ENCODE data around the gene FAAP20. TPM values are rescaled to one million over a fixed set of nuclear protein-coding genes. Genes with fewer than 3 reads are reported as not detected.

FAAP20 gene
- total and polyA plus RNA-seq, 9 of the 15 experiments (the other 6 are each of a cell fraction or from before 2014, with no cell fraction given), result 0.58 to 143 (median 9.9) TPM

DNA sequence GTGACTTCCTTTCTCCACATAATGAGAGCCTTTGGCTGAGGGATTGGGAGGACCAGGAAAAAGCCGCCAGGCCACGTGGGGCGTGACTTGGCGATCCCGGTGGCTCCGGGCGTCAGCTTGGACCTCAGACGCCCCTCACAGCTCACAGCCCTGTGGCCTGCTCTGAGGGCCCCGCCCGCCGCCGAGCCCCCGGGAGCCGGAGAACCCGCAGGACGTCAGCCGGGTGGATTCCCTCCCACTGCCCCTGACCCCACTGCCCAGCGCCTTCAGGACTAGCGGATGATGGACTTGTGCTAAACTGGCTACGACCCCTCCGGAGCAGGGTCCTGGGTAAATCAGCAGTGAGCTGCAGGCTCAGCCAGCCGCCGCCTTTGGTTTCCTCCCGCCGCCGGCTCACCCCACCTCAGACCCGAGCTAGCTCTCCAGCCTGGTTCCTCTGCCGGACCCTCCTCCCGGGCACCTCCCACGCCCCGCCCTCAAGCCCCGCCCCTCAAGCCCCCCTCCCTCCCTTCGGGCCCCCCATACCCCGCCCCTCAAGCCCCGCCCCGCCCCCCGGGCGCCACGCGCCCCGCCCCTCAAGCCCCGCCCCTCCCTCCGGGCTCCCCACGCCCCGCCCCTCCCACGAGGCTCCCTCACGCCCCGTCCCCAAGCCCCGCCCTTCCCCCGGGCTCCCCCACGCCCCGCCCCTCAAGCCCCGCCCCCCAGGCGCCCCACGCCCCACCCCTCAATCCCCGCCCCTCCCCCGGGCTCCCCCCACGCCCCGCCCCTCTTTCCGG is 10.0 kb upstream of the FAAP20 start (continued):
- TF ChIP-seq, protein P1, sequence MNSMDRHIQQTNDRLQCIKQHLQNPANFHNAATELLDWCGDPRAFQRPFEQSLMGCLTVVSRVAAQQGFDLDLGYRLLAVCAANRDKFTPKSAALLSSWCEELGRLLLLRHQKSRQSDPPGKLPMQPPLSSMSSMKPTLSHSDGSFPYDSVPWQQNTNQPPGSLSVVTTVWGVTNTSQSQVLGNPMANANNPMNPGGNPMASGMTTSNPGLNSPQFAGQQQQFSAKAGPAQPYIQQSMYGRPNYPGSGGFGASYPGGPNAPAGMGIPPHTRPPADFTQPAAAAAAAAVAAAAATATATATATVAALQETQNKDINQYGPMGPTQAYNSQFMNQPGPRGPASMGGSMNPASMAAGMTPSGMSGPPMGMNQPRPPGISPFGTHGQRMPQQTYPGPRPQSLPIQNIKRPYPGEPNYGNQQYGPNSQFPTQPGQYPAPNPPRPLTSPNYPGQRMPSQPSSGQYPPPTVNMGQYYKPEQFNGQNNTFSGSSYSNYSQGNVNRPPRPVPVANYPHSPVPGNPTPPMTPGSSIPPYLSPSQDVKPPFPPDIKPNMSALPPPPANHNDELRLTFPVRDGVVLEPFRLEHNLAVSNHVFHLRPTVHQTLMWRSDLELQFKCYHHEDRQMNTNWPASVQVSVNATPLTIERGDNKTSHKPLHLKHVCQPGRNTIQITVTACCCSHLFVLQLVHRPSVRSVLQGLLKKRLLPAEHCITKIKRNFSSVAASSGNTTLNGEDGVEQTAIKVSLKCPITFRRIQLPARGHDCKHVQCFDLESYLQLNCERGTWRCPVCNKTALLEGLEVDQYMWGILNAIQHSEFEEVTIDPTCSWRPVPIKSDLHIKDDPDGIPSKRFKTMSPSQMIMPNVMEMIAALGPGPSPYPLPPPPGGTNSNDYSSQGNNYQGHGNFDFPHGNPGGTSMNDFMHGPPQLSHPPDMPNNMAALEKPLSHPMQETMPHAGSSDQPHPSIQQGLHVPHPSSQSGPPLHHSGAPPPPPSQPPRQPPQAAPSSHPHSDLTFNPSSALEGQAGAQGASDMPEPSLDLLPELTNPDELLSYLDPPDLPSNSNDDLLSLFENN (IDR thresholded peaks at IDR 0.05; ENCODE audit: low read depth in 2 of 2, low read length in 2 of 2), result no peak
- TF ChIP-seq ZNF785 (CRISPR knock-in tag; IDR thresholded peaks at IDR 0.05), result no peak
- no peak for TF ChIP-seq RB1 (IDR thresholded peaks at IDR 0.05; ENCODE audit: low read depth)
- TF ChIP-seq CHD2 (IDR thresholded peaks at IDR 0.05; ENCODE audit: low read depth, low read length), result no peak
- TF ChIP-seq FOXJ2 (tag; IDR thresholded peaks at IDR 0.05), result no peak
- no peak for TF ChIP-seq HDGF (IDR thresholded peaks at IDR 0.05)
- TF ChIP-seq NFATC3 (IDR thresholded peaks at IDR 0.05), result no peak
- TF ChIP-seq ARID2 (IDR thresholded peaks at IDR 0.05), result no peak
- TF ChIP-seq SP1 (CRISPR knock-in tag; IDR thresholded peaks at IDR 0.05), result no peak
- TF ChIP-seq ETS2 (tag; IDR thresholded peaks at IDR 0.05; ENCODE audit: borderline replicate concordance, poor library complexity, severe bottlenecking), result no peak
- TF ChIP-seq PCBP1 (IDR thresholded peaks at IDR 0.05; ENCODE audit: low read depth, low read length, poor library complexity, severe bottlenecking), result no peak
- no peak for TF ChIP-seq MYBL2 (IDR thresholded peaks at IDR 0.05; ENCODE audit: low read depth)
- TF ChIP-seq MYBL2 (CRISPR knock-in tag; IDR thresholded peaks at IDR 0.05; ENCODE audit: borderline replicate concordance), result no peak
- no peak for TF ChIP-seq ETV1 (tag; conservative IDR thresholded peaks at IDR 0.05; ENCODE audit: low read depth)
- TF ChIP-seq ARHGAP35 (IDR thresholded peaks at IDR 0.05; ENCODE audit: partially characterized antibody), result no peak
- no peak for TF ChIP-seq SMARCB1 (IDR thresholded peaks at IDR 0.05; ENCODE audit: insufficient read length, low read depth)
- no peak for TF ChIP-seq ZNF507 (tag; conservative IDR thresholded peaks at IDR 0.05)
- TF ChIP-seq EHMT2 (IDR thresholded peaks at IDR 0.05), result no peak
- no peak for TF ChIP-seq KAT7 (CRISPR knock-in tag; IDR thresholded peaks at IDR 0.05; ENCODE audit: borderline replicate concordance)
- TF ChIP-seq, protein P2, sequence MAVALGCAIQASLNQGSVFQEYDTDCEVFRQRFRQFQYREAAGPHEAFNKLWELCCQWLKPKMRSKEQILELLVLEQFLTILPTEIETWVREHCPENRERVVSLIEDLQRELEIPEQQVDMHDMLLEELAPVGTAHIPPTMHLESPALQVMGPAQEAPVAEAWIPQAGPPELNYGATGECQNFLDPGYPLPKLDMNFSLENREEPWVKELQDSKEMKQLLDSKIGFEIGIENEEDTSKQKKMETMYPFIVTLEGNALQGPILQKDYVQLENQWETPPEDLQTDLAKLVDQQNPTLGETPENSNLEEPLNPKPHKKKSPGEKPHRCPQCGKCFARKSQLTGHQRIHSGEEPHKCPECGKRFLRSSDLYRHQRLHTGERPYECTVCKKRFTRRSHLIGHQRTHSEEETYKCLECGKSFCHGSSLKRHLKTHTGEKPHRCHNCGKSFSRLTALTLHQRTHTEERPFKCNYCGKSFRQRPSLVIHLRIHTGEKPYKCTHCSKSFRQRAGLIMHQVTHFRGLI (CRISPR knock-in tag; IDR thresholded peaks at IDR 0.05), result no peak
- TF ChIP-seq ZC3H8 (IDR thresholded peaks at IDR 0.05), result no peak
- TF ChIP-seq GATA2 (CRISPR knock-in tag; IDR thresholded peaks at IDR 0.05), result no peak
- TF ChIP-seq ZKSCAN8 (CRISPR knock-in tag; IDR thresholded peaks at IDR 0.05), result no peak
- TF ChIP-seq ZNF217 (CRISPR knock-in tag; IDR thresholded peaks at IDR 0.05), result no peak
- TF ChIP-seq, protein P3, sequence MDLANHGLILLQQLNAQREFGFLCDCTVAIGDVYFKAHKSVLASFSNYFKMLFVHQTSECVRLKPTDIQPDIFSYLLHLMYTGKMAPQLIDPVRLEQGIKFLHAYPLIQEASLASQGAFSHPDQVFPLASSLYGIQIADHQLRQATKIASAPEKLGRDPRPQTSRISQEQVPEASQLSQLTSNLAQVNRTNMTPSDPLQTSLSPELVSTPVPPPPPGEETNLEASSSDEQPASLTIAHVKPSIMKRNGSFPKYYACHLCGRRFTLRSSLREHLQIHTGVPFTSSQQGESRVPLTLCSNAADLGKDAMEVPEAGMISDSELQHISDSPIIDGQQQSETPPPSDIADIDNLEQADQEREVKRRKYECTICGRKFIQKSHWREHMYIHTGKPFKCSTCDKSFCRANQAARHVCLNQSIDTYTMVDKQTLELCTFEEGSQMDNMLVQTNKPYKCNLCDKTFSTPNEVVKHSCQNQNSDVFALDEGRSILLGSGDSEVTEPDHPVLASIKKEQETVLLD (IDR thresholded peaks at IDR 0.05), result no peak
- no peak for TF ChIP-seq KHSRP (IDR thresholded peaks at IDR 0.05)
